NCI-H128 (cell line): ENCODE results near the gene NCAPG2.
"Not testable (repeated sequence)": the region's sequence is repeated elsewhere in the genome, so short reads cannot be mapped to it uniquely, and the experiment has no call there.

Experiments used
- DNase-seq: peaks from one replicate; lab custom pipeline; 2025; ENCODE audit not compliant: unreplicated experiment; lab: John Stamatoyannopoulos, UW

The NCAPG2 gene

DNA sequence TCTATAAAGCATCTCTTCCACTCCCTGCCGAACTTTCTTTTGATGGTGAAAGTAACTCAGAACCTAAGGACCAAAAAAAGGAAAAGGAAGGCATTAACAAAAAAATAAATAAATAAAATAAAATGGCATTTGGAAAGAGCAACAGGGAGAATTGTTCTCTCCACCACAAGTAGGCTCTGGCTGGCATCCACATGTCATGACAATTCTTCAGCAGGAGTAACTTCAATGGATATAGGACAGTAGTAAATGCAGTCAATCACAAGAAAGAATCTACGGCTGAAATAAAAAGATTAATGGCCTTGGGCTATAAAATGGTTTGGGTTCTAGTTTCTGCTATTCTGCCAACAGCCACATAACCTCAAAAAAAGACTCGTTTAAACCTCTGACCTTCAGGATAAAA, 23.9 kb downstream of the NCAPG2 start:
- DNase-seq = no peak

DNA sequence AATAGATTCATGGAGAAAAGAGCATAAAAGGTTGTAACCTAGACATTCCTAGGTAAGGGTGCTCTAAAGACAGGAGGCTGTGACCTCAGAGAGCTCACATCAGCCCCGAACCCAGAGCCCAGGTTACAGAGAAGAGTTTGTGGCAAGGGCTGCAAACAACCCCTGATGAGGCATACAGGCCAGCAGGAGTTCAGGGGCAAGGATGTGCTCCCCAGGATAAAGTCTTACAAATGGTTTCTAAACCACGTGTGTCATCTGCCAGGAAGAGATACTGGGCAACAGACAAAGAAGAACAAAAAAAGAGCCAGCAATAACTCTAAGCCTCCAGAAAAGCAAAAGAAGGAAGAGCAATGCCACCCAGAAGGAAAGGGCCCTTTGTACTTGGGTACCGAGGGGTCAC, 27.7 kb downstream of the NCAPG2 start:
- no peak for DNase-seq

DNA sequence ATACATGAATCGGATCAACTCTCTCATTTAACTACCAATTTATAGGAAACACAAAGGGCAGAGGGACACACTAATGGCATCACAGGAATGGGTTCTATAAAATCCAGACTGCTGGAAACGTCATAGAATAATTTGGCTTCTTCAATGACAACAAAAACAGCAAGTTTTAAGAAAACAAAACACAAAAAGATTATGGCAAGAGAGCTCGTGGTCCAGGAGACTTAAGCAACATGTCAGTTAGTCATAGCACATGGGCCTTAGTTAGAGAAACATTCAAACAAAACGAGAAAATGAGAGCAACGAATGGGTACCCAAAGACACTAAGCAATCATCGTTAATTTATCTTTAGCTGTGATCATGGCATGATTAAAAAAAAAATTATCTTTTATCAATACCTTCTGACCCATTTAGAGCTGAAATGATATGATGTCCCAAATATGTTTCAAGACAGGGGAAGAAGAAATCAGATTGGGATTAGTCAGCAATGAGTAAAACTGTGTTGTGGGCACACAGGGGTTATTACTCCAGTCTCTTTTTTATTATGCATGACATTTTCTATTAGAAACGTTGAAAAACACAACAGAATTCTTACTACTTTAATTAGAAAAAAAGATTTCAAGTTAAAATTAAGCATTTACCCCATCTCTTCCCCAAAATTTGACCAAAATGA, 28.3 kb downstream of the NCAPG2 start:
- no peak for DNase-seq

DNA sequence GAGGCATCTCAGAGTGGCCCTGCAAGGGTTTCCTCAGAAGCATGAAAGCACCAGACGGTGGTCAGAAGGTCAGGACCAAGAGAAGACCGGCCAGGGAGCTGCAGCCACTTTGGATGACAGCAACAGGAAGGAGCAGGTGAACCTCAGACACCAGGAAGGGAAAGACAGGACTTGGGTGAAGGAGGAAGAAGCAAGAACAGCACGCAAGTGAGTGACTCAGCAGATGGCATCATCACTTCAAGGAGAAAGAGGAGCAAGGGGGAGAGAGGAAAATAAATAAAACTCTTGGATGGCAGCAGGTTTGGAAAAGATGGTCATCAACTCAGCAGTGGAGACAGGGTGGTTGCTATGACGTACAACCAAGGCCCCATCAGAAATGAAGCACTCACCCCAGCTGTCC, 31.6 kb downstream of the NCAPG2 start:
- no peak for DNase-seq

DNA sequence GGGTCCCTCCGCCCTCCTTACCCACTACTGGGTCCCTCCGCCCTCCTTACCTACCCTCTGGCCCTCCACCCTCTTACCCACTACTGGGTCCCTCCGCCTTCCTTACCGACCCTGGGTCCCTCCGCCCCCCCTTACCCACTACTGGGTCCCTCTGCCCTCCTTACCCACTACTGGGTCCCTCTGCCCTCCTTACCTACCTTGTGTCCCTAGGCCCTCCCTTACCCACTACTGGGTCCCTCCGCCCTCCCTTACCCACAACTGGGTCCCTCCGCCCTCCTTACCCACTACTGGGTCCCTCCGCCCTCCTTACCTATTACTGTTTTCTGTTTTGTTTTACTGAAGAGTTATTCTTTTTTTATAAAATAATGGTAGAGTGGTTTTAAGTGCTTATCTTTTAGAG, 36.5 kb downstream of the NCAPG2 start:
- not testable (repeated sequence) for DNase-seq

DNA sequence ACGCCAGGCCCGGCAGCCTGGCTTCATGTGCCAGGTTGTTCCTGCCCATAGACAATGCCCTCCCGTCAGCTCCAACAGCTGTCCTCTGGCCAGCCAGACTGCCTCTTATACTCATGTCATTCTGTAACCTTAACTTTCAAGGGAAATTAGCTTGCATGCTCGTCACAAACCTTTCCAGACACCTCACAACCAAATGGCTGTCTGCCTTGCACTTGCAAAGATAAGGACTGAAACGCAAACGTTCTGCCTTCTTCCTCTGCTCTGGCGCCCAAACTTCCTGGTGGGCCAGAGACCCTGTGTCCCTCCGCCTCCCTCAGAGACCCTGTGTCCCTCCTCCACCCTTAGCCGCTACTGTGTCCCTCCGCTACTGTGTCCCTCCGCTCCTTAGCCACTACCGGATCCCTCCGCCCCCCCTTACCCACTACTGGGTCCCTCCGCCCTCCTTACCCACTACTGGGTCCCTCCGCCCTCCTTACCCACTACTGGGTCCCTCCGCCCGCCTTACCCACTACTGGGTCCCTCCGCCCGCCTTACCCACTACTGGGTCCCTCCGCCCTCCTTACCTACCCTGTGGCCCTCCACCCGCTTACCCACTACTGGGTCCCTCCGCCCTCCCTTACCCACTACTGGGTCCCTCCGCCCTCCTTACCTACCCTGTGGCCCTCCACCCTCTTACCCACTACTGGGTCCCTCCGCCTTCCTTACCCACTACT, 37.5 kb downstream of the NCAPG2 start:
- not testable (repeated sequence) for DNase-seq

DNA sequence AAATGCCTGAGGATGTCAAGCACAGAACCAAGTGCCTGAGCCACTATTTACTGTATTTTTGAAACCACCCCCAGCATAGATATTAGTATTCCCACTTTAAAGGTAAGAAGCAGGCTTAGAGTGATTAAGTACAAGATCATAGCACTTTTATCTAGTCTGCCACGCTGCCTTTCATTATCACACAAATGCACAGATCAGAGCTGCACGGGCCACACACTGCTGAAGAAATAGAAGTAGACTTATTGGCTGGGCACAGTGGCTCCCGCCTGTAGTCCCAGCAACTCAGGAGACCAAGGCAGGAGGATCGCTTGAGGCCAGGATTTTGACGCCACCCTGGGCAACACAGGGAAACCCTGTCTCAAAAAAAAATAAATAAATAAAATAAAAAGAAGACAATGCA, 38.2 kb downstream of the NCAPG2 start:
- DNase-seq = no peak

DNA sequence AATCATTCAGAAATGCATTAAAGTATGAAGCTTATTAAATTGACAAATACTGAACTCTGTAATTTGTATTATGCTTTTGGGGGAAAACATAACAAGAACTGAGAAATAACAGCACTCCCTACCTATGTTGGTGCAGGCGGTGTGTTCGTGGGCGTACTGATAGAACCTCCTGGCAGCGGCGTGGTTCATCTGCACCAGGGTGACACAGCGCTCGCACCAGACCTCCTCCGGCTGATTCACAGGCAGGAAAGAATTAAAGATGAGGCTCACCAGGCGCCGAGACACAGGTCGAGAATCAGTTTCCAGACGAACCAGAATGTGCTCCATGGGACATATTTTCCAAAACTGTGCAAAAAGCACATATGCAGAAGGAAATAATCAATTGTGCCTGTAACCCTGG, 40.2 kb downstream of the NCAPG2 start:
- DNase-seq = no peak

DNA sequence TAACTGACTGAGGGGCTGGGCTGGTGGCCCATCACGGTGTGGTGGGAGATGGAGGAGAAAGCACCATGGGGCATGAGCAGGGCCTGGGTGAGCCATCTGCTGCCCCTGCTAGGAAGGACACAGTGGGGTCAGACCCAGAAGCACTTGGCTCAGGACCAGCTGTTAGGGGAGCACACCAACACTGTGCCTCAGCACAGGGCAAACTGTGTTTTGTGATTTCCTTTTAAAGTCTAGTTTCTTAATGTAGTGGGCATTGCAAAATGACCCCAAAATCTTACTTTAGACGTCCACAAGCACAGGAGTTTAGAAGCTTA, 41.2 kb downstream of the NCAPG2 start:
- no peak for DNase-seq

DNA sequence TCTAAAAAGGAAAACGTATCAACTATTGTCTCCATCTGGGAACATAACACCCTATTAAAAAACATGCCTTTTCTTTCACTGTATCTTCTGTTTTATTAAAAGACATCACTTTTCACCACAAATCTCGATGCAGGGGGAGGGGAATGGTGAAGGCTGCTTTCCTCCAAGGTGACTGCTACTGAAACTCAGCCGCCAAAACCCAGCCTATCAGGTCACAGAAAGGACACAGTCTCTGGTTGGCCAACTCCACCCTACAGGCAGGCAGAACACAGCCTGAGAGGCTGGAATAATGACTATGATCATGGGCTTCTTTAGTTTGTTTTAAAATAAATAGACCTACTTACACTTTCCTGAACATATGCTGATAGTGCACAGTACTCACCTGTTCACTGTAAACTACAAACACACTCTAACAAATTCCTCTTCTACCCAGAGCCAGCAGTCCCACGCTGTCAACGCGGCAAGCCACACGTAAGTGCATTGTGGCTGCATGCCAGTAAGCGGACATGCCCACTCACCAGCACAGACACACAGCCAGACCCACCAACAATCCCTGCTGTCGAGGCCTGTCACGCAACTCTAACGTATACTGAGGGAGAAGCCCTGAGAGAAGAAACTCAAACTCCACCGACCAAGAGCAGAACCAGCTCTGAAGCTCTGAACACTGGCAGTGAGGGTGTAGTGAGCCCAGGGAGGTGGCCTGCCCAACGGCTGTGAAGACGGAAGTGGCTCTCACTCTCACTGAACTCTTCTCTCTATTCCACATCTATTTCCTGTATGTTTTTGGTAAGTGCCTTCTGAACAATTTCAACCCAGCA, 41.8 kb downstream of the NCAPG2 start:
- DNase-seq = no peak

DNA sequence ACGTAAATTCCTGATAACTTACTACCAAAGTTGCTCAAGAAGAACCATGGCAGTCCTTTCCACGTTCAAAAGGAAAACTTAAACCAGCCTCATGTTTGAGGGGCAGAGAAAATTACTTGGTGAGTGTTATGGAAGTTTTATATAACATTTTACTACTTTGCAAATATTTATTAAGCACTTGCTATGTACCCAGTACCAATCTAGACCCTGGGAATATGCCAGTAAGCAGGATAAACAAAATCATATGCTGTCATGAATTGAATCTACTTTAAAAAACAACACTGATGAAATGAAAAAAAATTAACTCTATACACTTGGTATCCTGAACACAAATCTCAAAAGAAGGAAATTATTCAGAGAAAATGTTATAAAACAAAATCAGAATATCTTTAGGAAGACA, 46.1 kb downstream of the NCAPG2 start:
- no peak for DNase-seq

DNA sequence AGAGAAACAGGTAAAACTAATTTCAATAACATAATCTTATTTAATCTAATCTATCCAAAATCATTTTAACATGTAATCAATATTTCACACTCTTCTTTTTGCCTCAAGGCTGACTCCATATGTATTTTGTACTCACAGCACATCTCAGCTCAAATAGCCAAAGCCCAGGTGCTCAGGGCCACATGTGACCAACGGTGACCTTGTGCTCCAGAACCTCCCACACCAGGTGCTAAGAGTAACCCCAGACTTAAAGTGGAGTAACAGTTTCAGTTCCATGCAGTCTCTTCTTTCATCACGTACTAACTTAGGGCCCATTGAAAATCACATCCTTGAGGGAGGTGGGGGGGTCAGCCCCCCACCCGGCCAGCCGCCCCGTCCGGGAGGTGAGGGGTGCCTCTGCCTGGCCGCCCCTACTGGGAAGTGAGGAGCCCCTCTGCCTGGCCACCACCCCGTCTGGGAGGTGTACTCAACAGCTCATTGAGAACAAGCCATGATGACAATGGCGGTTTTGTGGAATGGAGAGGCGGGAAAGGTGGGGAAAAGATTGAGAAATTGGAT, 47.3 kb downstream of the NCAPG2 start:
- no peak for DNase-seq

DNA sequence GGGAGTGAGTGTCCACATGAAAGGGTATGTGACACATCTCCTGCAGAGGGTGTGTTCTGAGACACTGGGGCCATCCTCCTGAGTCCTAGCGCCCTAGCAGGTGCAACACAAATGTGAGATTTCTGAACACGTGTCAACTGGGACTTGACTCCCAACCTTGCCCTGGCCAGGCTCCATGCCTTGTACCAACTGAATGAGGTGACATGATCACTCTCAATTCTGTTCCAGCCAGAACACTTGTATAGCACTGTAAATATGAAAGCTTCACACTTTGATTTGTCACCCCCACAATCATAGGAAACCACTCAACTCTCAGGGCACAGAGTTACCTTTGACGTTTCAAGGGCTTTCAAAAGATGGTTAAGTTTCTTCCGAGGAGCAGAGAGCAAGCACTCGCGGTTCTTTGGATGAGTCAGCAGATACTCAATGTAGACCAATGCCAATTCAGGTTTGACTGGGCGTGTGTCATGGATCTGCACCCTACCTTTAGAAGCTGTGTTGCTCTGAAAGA, 48.6 kb downstream of the NCAPG2 start:
- DNase-seq = no peak

DNA sequence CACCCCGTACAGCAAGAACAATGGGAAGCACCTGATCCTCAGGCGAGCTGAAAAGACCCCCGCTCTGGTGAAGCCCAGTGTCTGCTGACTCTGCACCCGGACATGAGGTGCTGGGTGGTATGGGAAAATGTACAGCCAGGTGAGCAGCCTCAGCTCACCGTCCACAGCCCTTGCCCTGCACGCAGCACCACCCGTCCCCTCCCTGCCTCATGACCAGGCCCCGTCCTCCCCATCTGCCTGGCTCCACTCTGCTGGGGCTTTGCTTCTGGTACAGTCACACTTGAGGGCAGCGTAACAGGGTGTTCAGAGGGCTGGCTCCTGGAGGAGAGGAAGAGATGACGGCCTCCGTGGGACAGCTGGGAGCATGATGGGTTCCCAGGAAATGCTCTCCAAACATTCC, 49.1 kb downstream of the NCAPG2 start:
- no peak for DNase-seq

DNA sequence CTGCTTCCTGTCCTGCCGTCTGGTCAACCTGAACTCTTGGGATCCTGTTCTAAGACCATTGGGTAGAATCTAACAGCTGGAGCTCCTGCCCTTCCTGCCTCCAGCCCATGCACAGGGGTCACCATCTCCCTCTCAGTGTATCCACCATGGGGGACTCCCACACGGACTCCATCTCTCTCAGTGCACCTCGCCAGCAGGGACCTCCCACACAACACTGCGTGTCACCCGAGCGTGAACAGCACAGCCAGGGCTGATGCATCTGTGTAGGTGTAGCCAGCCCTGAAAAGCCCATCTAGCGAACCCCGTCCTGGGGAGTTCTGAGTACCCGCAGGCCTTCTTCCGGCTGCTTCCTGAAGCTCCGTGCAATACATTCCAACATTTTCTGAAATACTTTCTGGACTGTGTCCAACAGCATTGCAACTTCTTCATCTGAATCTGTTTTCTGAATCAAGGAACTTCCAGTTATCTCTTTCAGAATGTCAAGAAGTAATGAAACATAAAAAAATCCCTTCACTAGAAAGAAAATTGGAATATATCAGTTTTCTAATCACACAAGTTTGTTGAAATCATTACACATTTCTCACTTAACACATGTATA, 52.5 kb downstream of the NCAPG2 start:
- no peak for DNase-seq

DNA sequence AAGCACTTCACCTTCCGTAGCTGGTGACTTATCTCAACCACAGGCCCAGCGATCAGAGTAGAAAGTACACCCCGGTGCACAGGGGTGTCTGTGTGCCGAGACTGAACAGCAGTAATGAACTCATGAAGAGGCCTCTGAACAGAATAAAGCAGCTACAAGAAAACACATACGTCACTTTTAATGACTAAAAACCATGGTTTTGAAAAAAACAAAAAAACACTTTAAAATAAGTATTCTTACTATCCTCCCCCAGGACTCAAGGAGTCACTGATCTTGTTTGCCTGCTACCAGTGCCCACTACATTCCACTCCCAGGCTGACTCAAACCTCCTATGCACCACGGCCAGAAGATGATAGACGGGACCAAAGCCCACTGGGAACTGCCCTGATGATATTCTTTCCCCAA, 53.8 kb downstream of the NCAPG2 start:
- no peak for DNase-seq

DNA sequence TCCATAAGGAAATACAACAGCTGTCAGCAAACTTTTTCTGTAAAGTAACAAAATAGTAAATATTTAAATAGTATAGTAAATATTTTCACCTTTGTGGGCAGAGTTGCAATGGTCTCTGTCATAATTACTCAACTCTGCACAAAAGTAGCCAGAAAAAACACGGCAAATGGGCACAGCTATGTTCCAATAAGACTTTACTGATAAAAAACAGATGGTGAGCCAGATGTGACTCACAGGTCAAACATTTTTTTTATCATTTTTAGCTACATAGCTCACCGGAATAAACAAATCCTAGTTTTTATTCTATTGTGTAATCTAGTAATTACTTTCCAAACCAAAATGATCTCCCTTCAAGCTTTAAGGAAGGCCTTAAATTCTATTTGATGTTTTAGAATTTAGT, 55.3 kb downstream of the NCAPG2 start:
- DNase-seq = no peak

DNA sequence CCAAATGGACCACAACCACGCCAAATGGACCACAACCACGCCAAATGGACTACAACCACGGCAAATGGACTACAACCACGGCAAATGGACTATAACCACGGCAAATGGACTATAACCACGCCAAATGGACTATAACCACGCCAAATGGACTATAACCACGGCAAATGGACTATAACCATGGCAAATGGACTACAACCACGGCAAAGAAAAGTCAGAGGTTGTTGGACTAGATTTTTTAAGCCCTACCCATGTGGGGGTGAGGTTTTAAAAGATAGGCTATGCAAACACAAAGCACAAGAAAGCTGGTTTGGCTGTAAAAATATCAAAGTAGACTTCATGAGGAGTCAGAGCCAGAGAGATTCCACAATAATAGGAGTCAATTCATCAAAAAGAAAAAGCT, 55.8 kb downstream of the NCAPG2 start:
- DNase-seq = no peak

DNA sequence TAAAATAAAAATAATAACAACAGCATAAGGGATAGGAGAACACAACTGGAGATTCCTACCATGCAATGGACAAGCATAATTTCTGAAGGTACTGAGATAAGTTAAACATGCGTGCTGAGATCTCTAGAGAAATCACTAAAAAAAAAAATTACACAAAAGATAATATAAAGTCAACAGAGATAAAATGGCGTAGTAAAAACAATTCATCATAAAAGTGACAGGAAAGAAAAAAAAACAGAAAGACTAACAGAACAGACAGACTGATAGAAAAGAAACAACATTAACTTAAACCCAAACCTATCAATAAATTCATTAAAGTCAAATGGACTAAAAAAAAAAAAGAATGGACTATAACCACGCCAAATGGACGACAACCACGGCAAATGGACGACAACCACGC, 56.4 kb downstream of the NCAPG2 start:
- no peak for DNase-seq

DNA sequence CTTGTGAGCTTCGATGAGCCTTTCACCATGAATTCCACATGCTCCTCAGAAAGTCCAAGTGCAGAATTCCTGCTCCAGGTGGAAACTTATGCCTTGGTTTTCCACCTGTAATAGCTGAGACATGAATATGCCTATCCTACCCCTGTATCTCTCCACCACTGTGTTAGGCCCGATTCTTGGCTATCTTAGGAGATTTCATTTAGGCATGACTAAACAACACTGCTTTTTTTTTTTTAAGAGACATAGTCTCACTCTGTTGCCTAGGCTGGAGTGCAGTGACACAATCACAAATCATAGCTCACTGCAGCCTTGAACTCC, 57.2 kb downstream of the NCAPG2 start:
- DNase-seq = no peak

DNA sequence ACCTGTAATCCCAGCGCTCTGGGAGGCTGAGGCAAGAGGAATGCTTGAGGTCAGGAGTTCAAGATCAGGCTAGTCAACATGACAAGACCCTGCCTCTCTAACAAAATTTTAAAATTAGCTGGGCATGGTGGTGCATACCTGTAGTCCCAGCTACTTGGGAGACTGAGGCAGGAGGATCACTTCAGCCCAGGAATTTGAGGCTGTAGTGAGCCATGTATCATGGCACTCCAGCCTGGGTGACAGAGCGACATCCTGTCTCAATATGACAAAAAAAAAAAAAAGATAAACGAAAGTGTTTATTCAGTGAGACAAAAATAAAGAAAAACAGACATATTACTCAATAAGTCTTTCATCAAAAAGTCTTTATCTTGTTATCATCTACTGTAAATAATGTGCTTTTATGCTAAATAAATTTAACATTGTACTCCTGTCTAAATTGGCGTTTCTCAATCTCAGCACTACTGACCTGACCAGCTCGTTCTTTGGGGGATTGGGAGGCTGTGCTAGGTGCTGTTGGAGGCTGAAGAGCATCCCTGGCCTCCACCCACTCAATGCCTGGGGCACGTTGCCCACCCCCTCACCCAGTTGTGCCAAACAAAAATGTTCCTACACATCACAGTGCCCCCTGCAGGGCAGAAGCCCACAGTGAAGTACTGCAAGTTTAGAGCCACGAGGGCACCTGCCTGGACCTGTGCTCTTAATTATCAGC, 57.7 kb downstream of the NCAPG2 start:
- DNase-seq = no peak
